K562 (cell line): Measurements from ENCODE around the gene LY6G6F. TPM values are rescaled to one million over a fixed set of nuclear protein-coding genes. Genes with fewer than 3 reads are reported as not detected.

ENCODE experiments used
- CHAMP1 ChIP-seq: fragments of 450-650 bp; IDR thresholded peaks from 2 replicates; pipeline ENCODE4 v1.6.1; 2016; ENCODE audit warnings: mild to moderate bottlenecking
- ETS1 ChIP-seq: conservative IDR thresholded peaks from 2 replicates; pipeline ENCODE4 v1.6.1; 2011; ENCODE audit warnings: low read depth, mild to moderate bottlenecking, low read length; ENCODE audit not compliant: control insufficient read depth
- FOXP4 ChIP-seq: sonication (generic); formaldehyde crosslinking; IDR thresholded peaks from 2 replicates; pipeline ENCODE4 v1.8.0; 2022; ENCODE audit warnings: mild to moderate bottlenecking, missing genetic modification reagents, borderline replicate concordance
- HES1 ChIP-seq: fragments of 450-650 bp; IDR thresholded peaks from 2 replicates; pipeline ENCODE4 v1.6.1; 2016; ENCODE audit warnings: low read depth, mild to moderate bottlenecking, moderate library complexity
- ILK ChIP-seq: fragments of 450-650 bp; IDR thresholded peaks from 2 replicates; pipeline ENCODE4 v1.6.1; 2016; ENCODE audit warnings: missing genetic modification characterization, low read depth, mild to moderate bottlenecking, missing compliant biosample characterization, moderate library complexity, borderline replicate concordance
- ZFP1 ChIP-seq: fragments of 450-650 bp; formaldehyde crosslinking; IDR thresholded peaks from 2 replicates; pipeline ENCODE4 v1.4.0; 2020; ENCODE audit warnings: mild to moderate bottlenecking, mixed read lengths
- ZNF121 ChIP-seq: sonication (generic); formaldehyde crosslinking; conservative IDR thresholded peaks from 2 replicates; pipeline ENCODE4 v1.8.0; 2022; ENCODE audit warnings: missing genetic modification reagents
- ZNF398 ChIP-seq: fragments of 250-450 bp; sonication (Bioruptor Pico); IDR thresholded peaks from 2 replicates; pipeline ENCODE4 v1.8.0; 2021; ENCODE audit warnings: moderate library complexity, mild to moderate bottlenecking, inconsistent platforms
- ZNF592 ChIP-seq: fragments of 450-650 bp; IDR thresholded peaks from 2 replicates; pipeline ENCODE4 v1.6.1; 2017; ENCODE audit warnings: antibody characterized with exemption, mild to moderate bottlenecking
- polyA plus RNA-seq, 8 experiments: library from polyadenylated mRNA; depleted of rRNA in 4 of 8; stranded (reverse) in 5 of 8; unstranded in 3 of 8; fragments of >200 nt; fragmentation: Nextera tagmentation in 2 of 8; fragmentation: Illumina TruSeq in 1 of 8; extraction: Ambion mirVana in 2 of 8; extraction: Trizol in 1 of 8; gene quantifications; 2 replicates each; pipeline versions ENCODE4 v1.2.1 to v1.2.3, GENCODE V29; 2011 to 2014; ENCODE audit warnings: inconsistent platforms in 1 of 8, missing spikeins in 1 of 8
- total RNA-seq, 7 experiments: library from RNA; depleted of rRNA in 6 of 7; stranded (reverse); fragments of >200 nt in 6 of 7; fragmentation: Illumina TruSeq in 2 of 7; extraction: Trizol in 2 of 7; gene quantifications; 2 replicates each; pipeline versions ENCODE4 v1.2.1 to v1.2.3, GENCODE V29; 2011 to 2021; ENCODE audit warnings: low replicate concordance in 1 of 7
- TF ChIP-seq, protein P1 (sequence below): fragments of 250-450 bp; sonication (Bioruptor Pico); IDR thresholded peaks from 2 replicates; pipeline ENCODE4 v1.4.0; 2020; ENCODE audit warnings: borderline replicate concordance

Gene LY6G6F
- total and polyA plus RNA-seq, 9 of the 15 experiments (the other 6 are each of a cell fraction or from before 2014, with no cell fraction given) = 0.14 to 0.50 (median 0.28) TPM; not detected in 2

- TF ChIP-seq CHAMP1 (no peak), ZFP1 (no peak), ZNF121 (CRISPR knock-in tag) (no peak), ETS1 (peak; percentile 98), ZNF592 (no peak), ILK (tag) (no peak), FOXP4 (CRISPR knock-in tag) (peak; percentile 92; the same call in 1 of the 2 replicates), HES1 (no peak), ZNF398 (CRISPR knock-in tag) (no peak)
- TF ChIP-seq, protein P1, sequence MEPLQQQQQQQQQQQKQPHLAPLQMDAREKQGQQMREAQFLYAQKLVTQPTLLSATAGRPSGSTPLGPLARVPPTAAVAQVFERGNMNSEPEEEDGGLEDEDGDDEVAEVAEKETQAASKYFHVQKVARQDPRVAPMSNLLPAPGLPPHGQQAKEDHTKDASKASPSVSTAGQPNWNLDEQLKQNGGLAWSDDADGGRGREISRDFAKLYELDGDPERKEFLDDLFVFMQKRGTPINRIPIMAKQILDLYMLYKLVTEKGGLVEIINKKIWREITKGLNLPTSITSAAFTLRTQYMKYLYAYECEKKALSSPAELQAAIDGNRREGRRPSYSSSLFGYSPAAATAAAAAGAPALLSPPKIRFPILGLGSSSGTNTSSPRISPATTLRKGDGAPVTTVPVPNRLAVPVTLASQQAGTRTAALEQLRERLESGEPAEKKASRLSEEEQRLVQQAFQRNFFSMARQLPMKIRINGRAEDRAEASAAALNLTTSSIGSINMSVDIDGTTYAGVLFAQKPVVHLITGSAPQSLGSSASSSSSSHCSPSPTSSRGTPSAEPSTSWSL (CRISPR knock-in tag) = peak; percentile 83; the same call in 1 of the 2 replicates
Measured at GRCh38 chr6:31665501-31666336, 40.9 kb upstream of the LY6G6F start, which contains the start of gene CSNK2B (continued).
